HepG2 (cell line): ENCODE data around the gene SLC4A11. TPM values are rescaled to one million over a fixed set of nuclear protein-coding genes. Genes with fewer than 3 reads are reported as not detected.

Source experiments
- HDAC1 ChIP-seq: sonication (generic); formaldehyde crosslinking; IDR thresholded peaks from 2 replicates; pipeline ENCODE4 v1.5.1; 2020; ENCODE audit warnings: mild to moderate bottlenecking, missing genetic modification reagents
- HIVEP1 ChIP-seq: sonication (generic); formaldehyde crosslinking; IDR thresholded peaks from 2 replicates; pipeline ENCODE4 v1.4.0; 2020; ENCODE audit warnings: mild to moderate bottlenecking, missing genetic modification reagents
- RAD21 ChIP-seq: fragments of 450-650 bp; formaldehyde crosslinking; IDR thresholded peaks from 2 replicates; pipeline ENCODE4 v1.5.0; 2020; ENCODE audit warnings: mild to moderate bottlenecking
- RBFOX2 ChIP-seq: fragments of 200-400 bp; formaldehyde crosslinking; IDR thresholded peaks from 2 replicates; pipeline ENCODE4 v1.6.1; 2017; ENCODE audit warnings: low read depth, mild to moderate bottlenecking, low read length
- TEAD2 ChIP-seq: sonication (generic); formaldehyde crosslinking; IDR thresholded peaks from 2 replicates; pipeline ENCODE4 v1.9.0; 2021; ENCODE audit warnings: missing genetic modification reagents
- THYN1 ChIP-seq: sonication (generic); formaldehyde crosslinking; IDR thresholded peaks from 2 replicates; pipeline ENCODE4 v1.8.1; 2023; ENCODE audit warnings: low read depth, mild to moderate bottlenecking, moderate library complexity, missing genetic modification reagents, borderline replicate concordance
- TOPORS ChIP-seq: sonication (generic); formaldehyde crosslinking; IDR thresholded peaks from 2 replicates; pipeline ENCODE4 v1.8.0; 2023; ENCODE audit warnings: mild to moderate bottlenecking, missing genetic modification reagents
- ZFP41 ChIP-seq: sonication (generic); formaldehyde crosslinking; IDR thresholded peaks from 2 replicates; pipeline ENCODE4 v1.4.0; 2020; ENCODE audit warnings: mild to moderate bottlenecking, missing genetic modification reagents, borderline replicate concordance
- ZNF20 ChIP-seq: sonication (generic); formaldehyde crosslinking; IDR thresholded peaks from 2 replicates; pipeline ENCODE4 v1.4.0; 2020; ENCODE audit warnings: mild to moderate bottlenecking, moderate library complexity, missing genetic modification reagents
- ZNF224 ChIP-seq: sonication (generic); formaldehyde crosslinking; IDR thresholded peaks from 2 replicates; pipeline ENCODE4 v1.5.0; 2020; ENCODE audit warnings: mild to moderate bottlenecking, missing genetic modification reagents
- ZNF550 ChIP-seq: sonication (generic); formaldehyde crosslinking; IDR thresholded peaks from 2 replicates; pipeline ENCODE4 v1.4.0; 2020; ENCODE audit warnings: mild to moderate bottlenecking, missing genetic modification reagents, borderline replicate concordance
- ZNF746 ChIP-seq: sonication (generic); formaldehyde crosslinking; IDR thresholded peaks from 2 replicates; pipeline ENCODE4 v1.8.0; 2022; ENCODE audit warnings: mild to moderate bottlenecking, missing genetic modification reagents
- polyA plus RNA-seq, 8 experiments: library from polyadenylated mRNA; depleted of rRNA in 3 of 8; stranded (reverse) in 7 of 8; unstranded in 1 of 8; fragments of >200 nt; fragmentation: Illumina TruSeq in 4 of 8; extraction: Trizol in 4 of 8; gene quantifications; 2 replicates each; pipeline versions ENCODE4 v1.2.1 to v1.2.3, GENCODE V29; 2011 to 2016; ENCODE audit warnings: low read depth in 4 of 8, missing spikeins in 1 of 8, mixed read lengths in 1 of 8; ENCODE audit not compliant: insufficient read depth in 1 of 8
- total RNA-seq, 5 experiments: library from RNA; depleted of rRNA; stranded (reverse); fragments of >200 nt; fragmentation: Illumina TruSeq; extraction: Trizol; gene quantifications; 2 replicates each; pipeline ENCODE4 v1.2.3, GENCODE V29; 2016; ENCODE audit warnings: low read depth in 1 of 5
- TF ChIP-seq, protein P1 (sequence below): sonication (generic); formaldehyde crosslinking; IDR thresholded peaks from 2 replicates; pipeline ENCODE4 v1.4.0; 2020; ENCODE audit warnings: mild to moderate bottlenecking, low read depth, missing genetic modification reagents
- TF ChIP-seq, protein P2 (sequence below): sonication (generic); formaldehyde crosslinking; IDR thresholded peaks from 2 replicates; pipeline ENCODE4 v1.8.0; 2022; ENCODE audit warnings: missing genetic modification reagents, low read depth, mild to moderate bottlenecking, borderline replicate concordance
- TF ChIP-seq, protein P3 (sequence below): sonication (generic); formaldehyde crosslinking; IDR thresholded peaks from 2 replicates; pipeline ENCODE4 v1.4.0; 2020; ENCODE audit warnings: missing genetic modification reagents
- TF ChIP-seq, protein P4 (sequence below): sonication (generic); formaldehyde crosslinking; IDR thresholded peaks from 2 replicates; pipeline ENCODE4 v1.4.0; 2020; ENCODE audit warnings: missing genetic modification reagents
- TF ChIP-seq, protein P5 (sequence below): sonication (generic); formaldehyde crosslinking; IDR thresholded peaks from 2 replicates; pipeline ENCODE4 v1.4.0; 2020; ENCODE audit warnings: missing genetic modification reagents, borderline replicate concordance
- TF ChIP-seq, protein P6 (sequence below): sonication (generic); formaldehyde crosslinking; conservative IDR thresholded peaks from 2 replicates; pipeline ENCODE4 v1.4.0; 2020; ENCODE audit warnings: missing genetic modification reagents

The SLC4A11 gene
- total and polyA plus RNA-seq, 2 of the 13 experiments (the other 11 are each of a cell fraction or from before 2014, with no cell fraction given): 3.9 to 27.0 TPM

DNA sequence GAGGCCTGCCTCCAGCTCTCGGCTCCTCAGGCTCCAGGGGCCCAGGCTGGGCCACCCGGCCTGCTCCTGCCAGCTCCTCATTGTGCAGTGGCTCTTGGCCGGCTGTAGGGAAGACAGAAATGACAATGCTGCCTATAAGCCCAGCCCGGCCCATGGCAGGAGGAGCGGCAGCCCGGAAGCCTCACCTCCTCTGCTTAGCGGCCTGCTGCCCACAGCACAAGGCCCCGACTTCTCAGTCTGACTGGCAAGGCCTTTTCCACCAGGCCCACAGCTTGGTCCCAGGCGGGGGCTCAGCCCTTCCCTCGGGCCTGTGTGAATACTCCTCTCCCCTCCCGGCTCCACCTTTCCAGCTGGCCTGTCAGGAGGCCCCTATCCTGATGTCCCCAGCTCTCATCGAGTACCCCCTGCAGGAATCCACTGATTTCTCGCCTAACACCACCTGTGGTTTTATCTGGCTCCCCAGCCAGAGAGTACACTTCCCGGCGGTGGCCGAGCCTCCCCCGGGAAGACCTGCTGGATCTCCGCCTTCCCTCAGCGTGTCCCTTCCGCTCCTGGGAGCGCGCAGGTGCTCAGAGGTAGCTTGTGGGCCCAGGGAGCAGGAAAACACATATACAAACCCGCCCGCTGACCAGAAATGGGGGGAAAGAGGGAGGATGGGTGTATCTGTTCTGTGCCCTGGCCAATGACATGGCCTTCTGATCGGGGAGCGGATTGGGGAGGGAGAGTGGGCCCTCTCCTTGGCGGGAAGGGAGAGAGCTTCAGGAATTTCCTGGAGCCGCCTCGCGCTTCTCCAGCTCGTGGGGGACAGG lies 35.5 kb downstream of the SLC4A11 start (continued):
- TF ChIP-seq, protein P1, sequence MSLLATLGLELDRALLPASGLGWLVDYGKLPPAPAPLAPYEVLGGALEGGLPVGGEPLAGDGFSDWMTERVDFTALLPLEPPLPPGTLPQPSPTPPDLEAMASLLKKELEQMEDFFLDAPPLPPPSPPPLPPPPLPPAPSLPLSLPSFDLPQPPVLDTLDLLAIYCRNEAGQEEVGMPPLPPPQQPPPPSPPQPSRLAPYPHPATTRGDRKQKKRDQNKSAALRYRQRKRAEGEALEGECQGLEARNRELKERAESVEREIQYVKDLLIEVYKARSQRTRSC (CRISPR knock-in tag): 0 out of 2 replicates have a peak, but pooled peaks have one; percentile 24
- TF ChIP-seq, protein P2, sequence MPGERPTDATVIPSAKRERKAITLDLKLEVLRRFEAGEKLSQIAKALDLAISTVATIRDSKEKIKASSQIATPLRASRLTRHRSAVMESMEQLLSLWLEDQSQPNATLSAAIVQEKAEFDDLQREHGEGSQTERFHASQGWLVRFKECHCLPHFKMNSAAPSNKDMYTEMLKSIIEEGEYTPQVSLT (CRISPR knock-in tag): peak; percentile 37; the same call in 1 of the 2 replicates
- TF ChIP-seq, protein P3, sequence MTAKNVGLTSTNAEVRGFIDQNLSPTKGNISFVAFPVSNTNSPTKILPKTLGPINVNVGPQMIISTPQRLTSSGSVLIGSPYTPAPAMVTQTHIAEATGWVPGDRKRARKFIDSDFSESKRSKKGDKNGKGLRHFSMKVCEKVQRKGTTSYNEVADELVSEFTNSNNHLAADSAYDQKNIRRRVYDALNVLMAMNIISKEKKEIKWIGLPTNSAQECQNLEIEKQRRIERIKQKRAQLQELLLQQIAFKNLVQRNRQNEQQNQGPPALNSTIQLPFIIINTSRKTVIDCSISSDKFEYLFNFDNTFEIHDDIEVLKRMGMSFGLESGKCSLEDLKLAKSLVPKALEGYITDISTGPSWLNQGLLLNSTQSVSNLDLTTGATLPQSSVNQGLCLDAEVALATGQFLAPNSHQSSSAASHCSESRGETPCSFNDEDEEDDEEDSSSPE (CRISPR knock-in tag): peak; percentile 40; the same call in 1 of the 2 replicates
- TF ChIP-seq TEAD2 (CRISPR knock-in tag): 0 out of 2 replicates have a peak, but pooled peaks have one; percentile 70
- TF ChIP-seq, protein P4, sequence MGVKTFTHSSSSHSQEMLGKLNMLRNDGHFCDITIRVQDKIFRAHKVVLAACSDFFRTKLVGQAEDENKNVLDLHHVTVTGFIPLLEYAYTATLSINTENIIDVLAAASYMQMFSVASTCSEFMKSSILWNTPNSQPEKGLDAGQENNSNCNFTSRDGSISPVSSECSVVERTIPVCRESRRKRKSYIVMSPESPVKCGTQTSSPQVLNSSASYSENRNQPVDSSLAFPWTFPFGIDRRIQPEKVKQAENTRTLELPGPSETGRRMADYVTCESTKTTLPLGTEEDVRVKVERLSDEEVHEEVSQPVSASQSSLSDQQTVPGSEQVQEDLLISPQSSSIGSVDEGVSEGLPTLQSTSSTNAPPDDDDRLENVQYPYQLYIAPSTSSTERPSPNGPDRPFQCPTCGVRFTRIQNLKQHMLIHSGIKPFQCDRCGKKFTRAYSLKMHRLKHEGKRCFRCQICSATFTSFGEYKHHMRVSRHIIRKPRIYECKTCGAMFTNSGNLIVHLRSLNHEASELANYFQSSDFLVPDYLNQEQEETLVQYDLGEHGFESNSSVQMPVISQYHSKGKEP (CRISPR knock-in tag): peak; percentile 35; the same call in 1 of the 2 replicates
- no peak for TF ChIP-seq ZFP41 (CRISPR knock-in tag)
- peak; percentile 78 for TF ChIP-seq RBFOX2
- peak; percentile 15; the same call in 1 of the 2 replicates for TF ChIP-seq HIVEP1 (CRISPR knock-in tag)
- TF ChIP-seq ZNF20 (CRISPR knock-in tag): peak; percentile 82; the same call in 1 of the 2 replicates
- TF ChIP-seq THYN1 (CRISPR knock-in tag): no peak
- TF ChIP-seq RAD21: peak; percentile 46; the same call in 1 of the 2 replicates
- TF ChIP-seq, protein P5, sequence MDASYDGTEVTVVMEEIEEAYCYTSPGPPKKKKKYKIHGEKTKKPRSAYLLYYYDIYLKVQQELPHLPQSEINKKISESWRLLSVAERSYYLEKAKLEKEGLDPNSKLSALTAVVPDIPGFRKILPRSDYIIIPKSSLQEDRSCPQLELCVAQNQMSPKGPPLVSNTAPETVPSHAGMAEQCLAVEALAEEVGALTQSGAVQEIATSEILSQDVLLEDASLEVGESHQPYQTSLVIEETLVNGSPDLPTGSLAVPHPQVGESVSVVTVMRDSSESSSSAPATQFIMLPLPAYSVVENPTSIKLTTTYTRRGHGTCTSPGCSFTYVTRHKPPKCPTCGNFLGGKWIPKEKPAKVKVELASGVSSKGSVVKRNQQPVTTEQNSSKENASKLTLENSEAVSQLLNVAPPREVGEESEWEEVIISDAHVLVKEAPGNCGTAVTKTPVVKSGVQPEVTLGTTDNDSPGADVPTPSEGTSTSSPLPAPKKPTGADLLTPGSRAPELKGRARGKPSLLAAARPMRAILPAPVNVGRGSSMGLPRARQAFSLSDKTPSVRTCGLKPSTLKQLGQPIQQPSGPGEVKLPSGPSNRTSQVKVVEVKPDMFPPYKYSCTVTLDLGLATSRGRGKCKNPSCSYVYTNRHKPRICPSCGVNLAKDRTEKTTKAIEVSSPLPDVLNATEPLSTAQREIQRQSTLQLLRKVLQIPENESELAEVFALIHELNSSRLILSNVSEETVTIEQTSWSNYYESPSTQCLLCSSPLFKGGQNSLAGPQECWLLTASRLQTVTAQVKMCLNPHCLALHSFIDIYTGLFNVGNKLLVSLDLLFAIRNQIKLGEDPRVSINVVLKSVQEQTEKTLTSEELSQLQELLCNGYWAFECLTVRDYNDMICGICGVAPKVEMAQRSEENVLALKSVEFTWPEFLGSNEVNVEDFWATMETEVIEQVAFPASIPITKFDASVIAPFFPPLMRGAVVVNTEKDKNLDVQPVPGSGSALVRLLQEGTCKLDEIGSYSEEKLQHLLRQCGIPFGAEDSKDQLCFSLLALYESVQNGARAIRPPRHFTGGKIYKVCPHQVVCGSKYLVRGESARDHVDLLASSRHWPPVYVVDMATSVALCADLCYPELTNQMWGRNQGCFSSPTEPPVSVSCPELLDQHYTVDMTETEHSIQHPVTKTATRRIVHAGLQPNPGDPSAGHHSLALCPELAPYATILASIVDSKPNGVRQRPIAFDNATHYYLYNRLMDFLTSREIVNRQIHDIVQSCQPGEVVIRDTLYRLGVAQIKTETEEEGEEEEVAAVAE (CRISPR knock-in tag): no peak
- no peak; the same call in 1 of the 2 replicates for TF ChIP-seq TOPORS (CRISPR knock-in tag)
- peak; percentile 54 for TF ChIP-seq HDAC1 (CRISPR knock-in tag)
- TF ChIP-seq, protein P6, sequence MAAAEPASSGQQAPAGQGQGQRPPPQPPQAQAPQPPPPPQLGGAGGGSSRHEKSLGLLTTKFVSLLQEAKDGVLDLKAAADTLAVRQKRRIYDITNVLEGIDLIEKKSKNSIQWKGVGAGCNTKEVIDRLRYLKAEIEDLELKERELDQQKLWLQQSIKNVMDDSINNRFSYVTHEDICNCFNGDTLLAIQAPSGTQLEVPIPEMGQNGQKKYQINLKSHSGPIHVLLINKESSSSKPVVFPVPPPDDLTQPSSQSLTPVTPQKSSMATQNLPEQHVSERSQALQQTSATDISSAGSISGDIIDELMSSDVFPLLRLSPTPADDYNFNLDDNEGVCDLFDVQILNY (CRISPR knock-in tag): peak; percentile 18; the same call in 1 of the 2 replicates
- peak; percentile 21; the same call in 1 of the 2 replicates for TF ChIP-seq ZNF550 (CRISPR knock-in tag)
- no peak; the same call in 1 of the 2 replicates for TF ChIP-seq ZNF224 (CRISPR knock-in tag)
- TF ChIP-seq ZNF746 (CRISPR knock-in tag): peak; percentile 11; the same call in 1 of the 2 replicates
